Measurements from ENCODE around the gene RBM38. TPM values are rescaled to one million over a fixed set of nuclear protein-coding genes. Genes with fewer than 3 reads are reported as not detected.
A peak's percentile ranks its signal among the peaks of the same experiment; 100 is the strongest.

The RBM38 gene
- total RNA-seq, 4 donors from 2014 or later = 9.1 to 21.0 (median 13.3) TPM

DNA sequence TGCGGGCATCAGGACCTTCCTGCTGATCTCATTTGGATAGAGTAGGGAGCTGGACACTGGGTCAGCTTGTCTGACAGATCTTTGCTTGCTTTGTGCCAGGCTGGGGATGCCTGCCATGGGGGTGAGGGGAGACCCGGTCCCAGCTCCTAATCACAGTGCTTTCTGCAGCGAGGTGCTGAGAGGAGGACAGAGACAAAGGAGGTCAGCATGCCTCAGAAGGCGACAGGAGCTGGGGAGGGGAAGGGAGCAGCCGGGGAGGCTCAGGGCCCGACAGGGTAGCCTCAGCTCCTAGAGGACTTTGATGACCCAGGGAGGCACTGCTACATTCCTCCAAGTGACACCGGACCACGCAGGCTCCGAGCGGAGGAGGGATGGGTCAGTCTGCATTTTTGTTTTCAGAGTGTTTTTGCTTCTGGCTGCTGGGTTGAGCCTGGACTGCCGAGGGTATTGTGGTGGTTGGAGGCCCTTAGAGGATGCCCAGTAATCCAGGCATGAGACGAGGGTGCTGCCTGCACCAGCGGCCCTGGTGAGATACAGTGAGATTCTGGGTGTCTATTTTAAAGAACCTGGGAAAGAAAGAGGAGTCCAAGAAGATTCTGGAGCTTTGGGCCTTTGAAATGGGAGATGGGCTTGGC lies 7.8 kb downstream of the RBM38 start:
- intact Hi-C loops (cut with DNase I) = no loop called here

DNA sequence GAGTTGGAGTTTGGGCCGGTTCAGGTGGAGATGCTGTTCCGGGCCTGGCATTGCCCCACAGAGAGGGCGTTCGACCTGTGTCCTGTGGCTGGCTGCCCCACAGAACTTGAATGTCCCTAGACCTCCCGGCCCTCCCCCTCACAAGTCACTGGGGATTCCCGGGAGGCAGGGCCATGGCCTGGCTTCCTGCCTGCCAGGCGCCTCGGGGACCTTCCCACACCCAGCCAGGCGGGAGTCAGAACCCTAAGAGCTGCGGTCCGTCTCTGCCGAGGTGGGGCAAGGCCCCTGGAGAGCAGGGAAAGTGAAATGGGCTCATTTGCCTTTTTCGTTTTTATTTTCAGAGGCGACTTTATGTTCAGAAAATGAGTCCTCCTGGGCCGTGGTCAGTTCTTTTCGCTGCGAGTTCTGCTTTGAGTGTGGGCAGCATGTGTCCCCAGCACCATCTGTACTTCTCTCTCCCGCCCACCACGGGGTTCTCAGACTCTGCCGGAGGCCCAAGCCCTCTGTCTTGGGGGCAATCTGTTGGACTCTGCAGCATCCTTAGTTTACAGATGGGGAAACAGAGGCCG lies 8.5 kb downstream of the RBM38 start:
- H3K27me3 ChIP-seq = no peaks in the 10 kb centered on the region
- peaks cover 4 to 71% (median 7%) of the 10 kb centered on the region in 3 donors for H3K36me3 ChIP-seq
- no peaks in the 10 kb centered on the region for H3K9me3 ChIP-seq
- peak overlapping the region in 1 of 4 donors; percentile 37 for H3K4me3 ChIP-seq
- 34 to 42% methylated on average over 10 to 12 of the region's 21 CpGs for WGBS, 2 donors
- H3K4me1 ChIP-seq = peaks cover 44 to 97% (median 63%) of the 10 kb centered on the region in 3 donors
- TF ChIP-seq, protein P1, sequence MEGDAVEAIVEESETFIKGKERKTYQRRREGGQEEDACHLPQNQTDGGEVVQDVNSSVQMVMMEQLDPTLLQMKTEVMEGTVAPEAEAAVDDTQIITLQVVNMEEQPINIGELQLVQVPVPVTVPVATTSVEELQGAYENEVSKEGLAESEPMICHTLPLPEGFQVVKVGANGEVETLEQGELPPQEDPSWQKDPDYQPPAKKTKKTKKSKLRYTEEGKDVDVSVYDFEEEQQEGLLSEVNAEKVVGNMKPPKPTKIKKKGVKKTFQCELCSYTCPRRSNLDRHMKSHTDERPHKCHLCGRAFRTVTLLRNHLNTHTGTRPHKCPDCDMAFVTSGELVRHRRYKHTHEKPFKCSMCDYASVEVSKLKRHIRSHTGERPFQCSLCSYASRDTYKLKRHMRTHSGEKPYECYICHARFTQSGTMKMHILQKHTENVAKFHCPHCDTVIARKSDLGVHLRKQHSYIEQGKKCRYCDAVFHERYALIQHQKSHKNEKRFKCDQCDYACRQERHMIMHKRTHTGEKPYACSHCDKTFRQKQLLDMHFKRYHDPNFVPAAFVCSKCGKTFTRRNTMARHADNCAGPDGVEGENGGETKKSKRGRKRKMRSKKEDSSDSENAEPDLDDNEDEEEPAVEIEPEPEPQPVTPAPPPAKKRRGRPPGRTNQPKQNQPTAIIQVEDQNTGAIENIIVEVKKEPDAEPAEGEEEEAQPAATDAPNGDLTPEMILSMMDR (IDR thresholded peaks at IDR 0.05) = no peak
- no peak for TF ChIP-seq POLR2A (IDR thresholded peaks at IDR 0.05)
- DNase-seq = no peak
- intact Hi-C loops (cut with DNase I) = no loop called here
- H3K27ac ChIP-seq = peak overlapping the region in 3 of 4 donors; percentile 76 to 92 (median 89)

More for the DNA sequence above, 7.8 kb downstream of the RBM38 start:
- DNase-seq = no peak
- Histone ChIP-seq H3K27ac (peak overlapping the region; percentile 43 to 92 (median 82)), H3K36me3 (peaks cover 4 to 71% (median 5%) of the 10 kb centered on the region in 3 donors), H3K4me1 (peaks cover 51 to 98% (median 70%) of the 10 kb centered on the region in 3 donors), H3K27me3 (no peaks in the 10 kb centered on the region), H3K9me3 (no peaks in the 10 kb centered on the region), H3K4me3 (peak overlapping the region in 2 of 4 donors; percentile 18 to 37)
- TF ChIP-seq, protein P1 (IDR thresholded peaks at IDR 0.05) = no peak
- no peak for TF ChIP-seq POLR2A (IDR thresholded peaks at IDR 0.05)
- WGBS, 2 donors = 61 to 74% methylated on average over 6 to 12 of the region's 13 CpGs

DNA sequence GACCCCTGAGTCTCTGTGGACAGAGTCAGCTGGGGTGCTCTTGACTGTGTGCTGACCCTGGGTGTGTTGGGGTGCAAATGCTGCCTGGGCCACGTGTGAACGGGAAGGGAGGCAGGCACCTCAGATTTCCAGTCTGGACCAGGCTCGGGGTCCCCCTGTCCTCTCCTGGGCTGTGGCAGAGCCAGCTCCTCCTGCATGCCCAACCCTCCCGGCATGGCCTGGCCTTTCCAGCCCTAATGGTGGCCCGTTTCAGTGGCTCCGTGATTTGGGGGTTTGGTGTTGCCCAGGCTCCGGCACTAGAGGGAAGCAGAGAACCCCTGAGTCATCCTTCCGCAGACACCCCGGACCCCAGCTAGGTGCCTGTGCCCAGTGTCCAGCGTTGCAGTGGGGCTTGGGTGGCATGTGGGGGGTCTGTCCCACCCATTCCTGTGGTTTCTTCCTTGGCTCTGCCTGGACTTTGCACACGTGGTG lies 9.1 kb downstream of the RBM38 start:
- Histone ChIP-seq H3K4me3 (peak overlapping the region in 1 of 4 donors; percentile 37), H3K9me3 (no peaks in the 10 kb centered on the region), H3K27me3 (no peaks in the 10 kb centered on the region), H3K4me1 (peaks cover 41 to 91% (median 57%) of the 10 kb centered on the region in 3 donors), H3K27ac (peak overlapping the region in 3 of 4 donors; percentile 76 to 92 (median 89)), H3K36me3 (peaks cover 4 to 71% (median 7%) of the 10 kb centered on the region in 3 donors)
- intact Hi-C loops (cut with DNase I) = no loop called here
- no peak for DNase-seq
- no peak for TF ChIP-seq POLR2A (IDR thresholded peaks at IDR 0.05)
- TF ChIP-seq, protein P1 (IDR thresholded peaks at IDR 0.05) = peak in 1 of 6 experiments; percentile 13
- WGBS, 2 donors = 50 to 100% methylated on average over 2 to 4 of the region's 11 CpGs

DNA sequence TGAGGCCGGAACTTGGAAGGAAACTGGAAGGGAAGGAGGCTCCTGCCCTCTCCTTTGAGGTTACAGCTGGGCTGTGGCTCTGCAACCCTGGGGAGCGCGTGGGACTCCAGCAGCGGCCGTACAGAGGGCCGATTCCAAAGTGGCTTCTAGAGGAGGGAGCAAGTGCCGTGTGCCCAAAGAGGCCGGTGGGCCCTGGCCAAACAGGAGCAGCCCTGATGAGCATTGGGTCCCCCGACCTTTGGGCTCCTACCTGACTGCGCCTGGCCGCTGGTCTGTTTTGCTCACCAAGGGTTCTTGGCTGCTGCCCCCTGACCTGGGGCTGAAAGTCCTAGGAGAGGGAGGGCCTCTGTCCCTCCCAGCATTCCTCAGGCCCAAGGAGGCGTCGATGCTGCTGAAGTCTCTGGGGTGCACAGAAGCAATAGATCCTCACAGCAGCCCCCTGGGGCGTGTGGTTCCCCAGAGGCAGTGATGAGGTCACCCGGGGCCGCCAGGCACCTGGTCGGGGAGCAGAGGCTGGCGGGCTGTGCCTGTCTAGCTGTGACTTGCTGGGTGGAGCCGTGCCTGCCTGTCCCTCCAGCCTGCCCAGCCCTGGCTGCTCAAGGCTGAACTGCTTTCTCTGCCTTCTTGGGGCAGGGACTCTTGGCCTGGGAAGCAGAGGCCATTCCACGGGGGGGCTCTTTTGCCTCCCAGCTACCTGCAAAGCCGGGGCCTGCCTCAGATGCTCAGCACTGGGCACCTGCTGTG lies 9.8 kb downstream of the RBM38 start:
- Histone ChIP-seq H3K27me3 (no peaks in the 10 kb centered on the region), H3K27ac (peak overlapping the region in 2 of 4 donors; percentile 4 to 89), H3K4me1 (peaks cover 34 to 84% (median 50%) of the 10 kb centered on the region in 3 donors), H3K9me3 (no peaks in the 10 kb centered on the region), H3K36me3 (peaks cover 4 to 77% (median 7%) of the 10 kb centered on the region in 3 donors), H3K4me3 (no peak overlapping the region)
- intact Hi-C loops (cut with DNase I) = no loop called here
- TF ChIP-seq, protein P1 (IDR thresholded peaks at IDR 0.05) = peak in 1 of 6 experiments; percentile 20
- TF ChIP-seq POLR2A (IDR thresholded peaks at IDR 0.05) = no peak
- WGBS, 2 donors = 80 to 85% methylated on average over 1 to 4 of the region's 21 CpGs
- no peak for DNase-seq

Measured in esophagus squamous epithelium (tissue), 5 donors.